Liver (tissue), 4 donors: ENCODE measurements around the gene NR4A3. TPM values are rescaled to one million over a fixed set of nuclear protein-coding genes. Genes with fewer than 3 reads are reported as not detected.

Experiments
- polyA plus RNA-seq, 2 donors: library from polyadenylated mRNA; stranded (reverse) in 1 of 2; unstranded in 1 of 2; fragments of 200-250 nt in 1 of 2; fragments of >200 nt in 1 of 2; fragmentation: Nextera tagmentation in 1 of 2; extraction: Ambion mirVana in 1 of 2; gene quantifications; one replicate each; pipeline versions ENCODE4 v1.2.1 to v1.2.3, GENCODE V29; 2013 to 2015
- total RNA-seq, 2 donors: library from RNA; depleted of rRNA; stranded (reverse); fragments of >200 nt; gene quantifications; one replicate each; pipeline ENCODE4 v1.2.3, GENCODE V29; 2014
- donor health status: healthy.
- donor health status: healthy.
- donor health status: healthy.

Gene NR4A3
- total and polyA plus RNA-seq, 4 donors, result 0.02 to 0.14 (median 0.09) TPM

Other genes with a start within 250 kb of the NR4A3 start
- 10 to 100 TPM; 20.1 to 30.9 TPM for gene STX17, start 84.8 kb downstream of the NR4A3 start, total RNA-seq
- gene STX17, start 84.8 kb downstream of the NR4A3 start, polyA plus RNA-seq, result 10 to 100 TPM in 1 of 2 donors, 1 to 10 TPM in 1; 8.3 to 22.2 TPM